ENCODE measurements around the gene ADAM10.

DNA sequence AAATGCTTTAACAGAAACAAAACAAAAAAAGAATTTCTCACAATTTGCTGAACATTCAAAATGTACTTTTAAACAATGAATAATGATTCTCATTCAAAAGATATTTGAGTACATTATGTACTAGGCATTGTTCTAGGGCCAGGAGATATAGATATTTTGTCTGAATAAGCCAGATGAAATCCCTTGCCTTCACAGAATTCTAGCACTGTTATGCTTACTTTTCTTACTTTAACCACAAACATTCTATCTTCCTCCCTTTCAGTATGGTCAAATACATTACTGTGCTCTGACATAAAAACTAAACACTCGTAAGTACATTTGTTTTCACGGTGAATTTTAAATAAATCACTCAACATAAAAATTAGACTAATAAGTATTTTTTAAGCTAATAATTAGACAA, 116.7 kb downstream of the ADAM10 start:
- TF ChIP-seq POLR2AphosphoS5 (IDR thresholded peaks at IDR 0.05) (no peak), EP300 (IDR thresholded peaks at IDR 0.05) (no peak)
- TF ChIP-seq, protein P1, sequence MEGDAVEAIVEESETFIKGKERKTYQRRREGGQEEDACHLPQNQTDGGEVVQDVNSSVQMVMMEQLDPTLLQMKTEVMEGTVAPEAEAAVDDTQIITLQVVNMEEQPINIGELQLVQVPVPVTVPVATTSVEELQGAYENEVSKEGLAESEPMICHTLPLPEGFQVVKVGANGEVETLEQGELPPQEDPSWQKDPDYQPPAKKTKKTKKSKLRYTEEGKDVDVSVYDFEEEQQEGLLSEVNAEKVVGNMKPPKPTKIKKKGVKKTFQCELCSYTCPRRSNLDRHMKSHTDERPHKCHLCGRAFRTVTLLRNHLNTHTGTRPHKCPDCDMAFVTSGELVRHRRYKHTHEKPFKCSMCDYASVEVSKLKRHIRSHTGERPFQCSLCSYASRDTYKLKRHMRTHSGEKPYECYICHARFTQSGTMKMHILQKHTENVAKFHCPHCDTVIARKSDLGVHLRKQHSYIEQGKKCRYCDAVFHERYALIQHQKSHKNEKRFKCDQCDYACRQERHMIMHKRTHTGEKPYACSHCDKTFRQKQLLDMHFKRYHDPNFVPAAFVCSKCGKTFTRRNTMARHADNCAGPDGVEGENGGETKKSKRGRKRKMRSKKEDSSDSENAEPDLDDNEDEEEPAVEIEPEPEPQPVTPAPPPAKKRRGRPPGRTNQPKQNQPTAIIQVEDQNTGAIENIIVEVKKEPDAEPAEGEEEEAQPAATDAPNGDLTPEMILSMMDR (IDR thresholded peaks at IDR 0.05) = no peak
